ENCODE data around the gene PLXND1. TPM values are rescaled to one million over a fixed set of nuclear protein-coding genes. Genes with fewer than 3 reads are reported as not detected.
"Not testable (repeated sequence)": the region's sequence is repeated elsewhere in the genome, so short reads cannot be mapped to it uniquely, and the experiment has no call there.

PLXND1 gene
- 37.7 and 44.2 TPM in 2 replicates for total RNA-seq
- 231 TPM for polyA plus RNA-seq (2012)

DNA sequence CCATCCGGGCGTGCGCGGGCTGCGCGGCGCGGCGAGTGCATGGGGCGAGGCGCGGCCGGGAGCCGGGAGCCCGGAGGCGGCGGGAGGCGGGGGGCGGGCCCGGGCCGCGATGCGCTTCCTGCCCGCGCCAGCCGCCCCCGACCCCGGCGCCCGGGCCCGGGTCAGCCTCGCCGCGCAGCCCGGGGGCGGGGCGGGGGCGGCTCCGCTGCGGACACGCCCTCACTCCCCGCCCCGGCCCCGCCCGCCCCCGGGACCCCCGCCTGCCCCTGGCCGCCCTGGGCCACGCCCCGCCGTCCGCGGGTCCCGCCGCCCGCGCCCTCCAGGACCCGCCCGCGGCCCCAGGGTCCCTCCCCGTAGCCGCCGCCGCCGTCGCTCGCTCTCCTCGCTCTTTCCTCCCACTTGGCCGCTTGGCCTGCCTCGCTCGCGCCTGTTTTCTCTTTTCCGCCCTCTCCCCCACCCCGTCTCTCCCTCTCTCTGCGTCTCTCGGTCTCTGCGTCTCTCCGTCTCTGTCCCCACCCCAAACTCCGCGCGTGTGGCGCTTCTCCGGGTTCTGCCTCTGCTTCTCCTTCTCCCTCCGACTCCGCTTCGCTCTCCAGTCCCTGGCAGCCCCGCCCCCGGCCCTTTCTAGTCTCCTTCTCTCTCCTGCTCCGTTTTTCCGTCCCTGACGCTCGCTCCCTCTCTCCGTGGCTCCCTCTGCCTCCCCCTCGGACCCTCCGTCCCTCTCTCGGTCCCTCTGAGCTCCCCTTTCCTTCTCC lies at the start of gene PLXND1:
Gene PLXND1, minus strand, starts transcription at position 41 of the 755 bp plus-strand sequence. Its CDS starts 37 bp downstream, at position 4.
- DNase-seq (ENCODE audit: low read depth): peak; percentile 39

GRCh38 chr3:129655291-129655700 lies 48.8 kb upstream of the PLXND1 start:
- no peak for DNase-seq (ENCODE audit: low read depth)

DNA sequence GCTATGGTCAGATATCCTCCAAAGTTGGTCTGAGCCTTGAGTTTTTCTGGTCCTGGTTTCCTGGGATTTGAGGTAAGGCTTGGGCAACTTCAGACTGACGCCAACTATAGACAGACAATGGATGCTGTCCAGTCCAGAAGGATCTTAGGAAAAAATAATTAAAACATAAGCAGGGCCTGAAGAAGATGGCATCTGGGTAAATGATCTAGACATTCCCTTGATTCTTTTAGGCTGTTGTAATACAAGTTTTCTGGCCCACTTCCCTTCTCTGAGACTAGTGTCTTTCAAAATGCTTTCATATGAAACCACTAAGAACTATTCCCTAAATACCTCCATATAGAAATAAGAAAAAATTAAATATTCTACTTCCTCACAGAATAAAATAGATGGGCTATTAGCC lies 47.7 kb upstream of the PLXND1 start:
- peak; percentile 22 for DNase-seq (ENCODE audit: low read depth)

DNA sequence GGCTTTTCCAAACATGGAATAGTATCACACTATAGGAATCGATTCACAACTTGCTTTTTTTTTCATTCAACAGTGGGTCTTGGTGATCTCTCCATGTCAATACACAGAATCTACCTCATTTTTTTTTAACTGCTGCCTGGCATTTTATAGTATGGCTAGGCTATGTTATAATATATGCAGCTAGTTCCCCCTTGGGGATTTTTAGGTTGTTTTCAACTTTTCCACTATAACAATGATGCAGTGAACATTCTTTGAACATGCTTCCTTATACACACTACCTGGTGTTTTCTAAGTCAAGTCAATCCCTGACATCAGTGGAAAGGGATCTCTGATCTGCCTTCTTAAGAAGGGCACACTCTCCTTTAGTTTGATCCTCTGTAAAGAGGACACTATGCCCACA lies 46.5 kb upstream of the PLXND1 start:
- no peak for DNase-seq (ENCODE audit: low read depth)

GRCh38 chr3:129651435-129652202 lies 45.1 kb upstream of the PLXND1 start:
- peak; percentile 87 for DNase-seq (ENCODE audit: low read depth)

DNA sequence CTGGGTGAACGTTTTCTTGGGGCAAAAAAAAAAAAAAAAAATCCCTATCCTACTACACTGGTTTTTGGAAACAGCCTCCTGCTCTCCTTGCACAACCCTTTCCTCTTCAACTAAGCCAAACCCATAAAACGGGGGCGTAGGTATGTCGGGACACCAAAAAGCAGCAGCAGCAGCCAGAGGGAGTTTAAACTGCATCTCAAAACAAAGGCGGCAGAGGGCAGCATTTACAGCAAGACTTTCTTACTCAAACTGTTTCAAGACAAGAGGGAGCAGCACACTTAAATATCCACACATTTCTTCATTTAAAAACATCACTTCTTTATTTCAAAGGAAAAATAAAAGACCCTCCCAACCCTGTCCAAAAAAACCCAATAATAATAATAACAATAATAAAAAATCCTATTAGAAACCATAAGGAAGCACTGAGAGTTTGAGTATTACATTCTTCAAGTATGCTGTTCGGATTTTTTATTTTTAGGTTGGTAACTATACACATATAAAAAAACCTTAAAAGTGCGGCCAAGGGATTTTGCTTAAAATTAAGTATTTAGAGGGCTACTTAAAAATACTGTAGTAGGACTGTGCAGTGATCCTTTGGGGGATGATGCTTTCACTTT lies 43.9 kb upstream of the PLXND1 start:
- DNase-seq (ENCODE audit: low read depth): peak; percentile 73

GRCh38 chr3:129648391-129648790 lies 41.9 kb upstream of the PLXND1 start:
- no peak for DNase-seq (ENCODE audit: low read depth)

- no peak for DNase-seq (ENCODE audit: low read depth)
These were observed 38.8 kb upstream of the PLXND1 start for GRCh38 chr3:129645286-129645685.

DNA sequence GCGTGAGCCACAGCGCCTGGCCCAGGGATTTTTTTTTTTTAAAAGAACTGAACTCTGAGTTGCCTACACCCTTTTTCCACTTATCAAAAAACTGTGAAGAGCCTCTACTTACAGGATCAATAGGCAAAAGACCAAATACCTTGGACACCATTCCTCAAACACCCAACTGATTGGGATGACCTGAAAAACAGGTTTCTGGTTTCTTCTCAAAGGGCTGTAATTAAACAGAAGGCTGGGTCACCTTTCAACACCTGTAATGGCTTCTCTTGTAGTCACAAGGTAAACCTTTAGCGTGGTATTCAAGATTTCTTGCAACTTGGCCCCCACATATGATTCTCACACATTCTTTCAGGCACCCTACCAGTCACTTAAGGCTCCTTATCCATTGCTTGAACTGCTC lies 38.4 kb upstream of the PLXND1 start:
- DNase-seq (ENCODE audit: low read depth): no peak

DNA sequence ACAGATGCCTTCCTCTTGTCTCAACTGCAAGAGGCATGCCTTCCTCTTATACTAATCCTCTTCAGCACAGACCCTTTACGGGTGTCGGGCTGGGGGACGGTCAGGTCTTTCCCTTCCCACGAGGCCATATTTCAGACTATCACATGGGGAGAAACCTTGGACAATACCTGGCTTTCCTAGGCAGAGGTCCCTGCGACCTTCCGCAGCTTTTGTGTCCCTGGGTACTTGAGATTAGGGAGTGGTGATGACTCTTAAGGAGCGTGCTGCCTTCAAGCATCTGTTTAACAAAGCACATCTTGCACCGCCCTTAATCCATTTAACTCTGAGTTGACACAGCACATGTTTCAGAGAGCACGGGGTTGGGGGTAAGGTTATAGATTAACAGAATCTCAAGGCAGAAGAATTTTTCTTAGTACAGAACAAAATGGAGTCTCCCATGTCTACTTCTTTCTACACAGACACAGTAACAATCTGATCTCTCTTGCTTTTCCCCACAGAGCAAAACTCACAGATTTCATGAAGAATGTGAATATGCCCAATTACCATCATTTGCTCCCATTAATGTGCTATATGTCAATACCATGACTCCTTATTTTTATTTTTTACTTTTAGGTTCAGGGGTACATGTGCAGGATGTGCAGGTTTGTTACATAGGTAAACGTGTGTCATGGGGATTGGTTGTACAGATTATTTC lies 35.2 kb upstream of the PLXND1 start:
- not testable (repeated sequence) for DNase-seq (ENCODE audit: low read depth)

DNA sequence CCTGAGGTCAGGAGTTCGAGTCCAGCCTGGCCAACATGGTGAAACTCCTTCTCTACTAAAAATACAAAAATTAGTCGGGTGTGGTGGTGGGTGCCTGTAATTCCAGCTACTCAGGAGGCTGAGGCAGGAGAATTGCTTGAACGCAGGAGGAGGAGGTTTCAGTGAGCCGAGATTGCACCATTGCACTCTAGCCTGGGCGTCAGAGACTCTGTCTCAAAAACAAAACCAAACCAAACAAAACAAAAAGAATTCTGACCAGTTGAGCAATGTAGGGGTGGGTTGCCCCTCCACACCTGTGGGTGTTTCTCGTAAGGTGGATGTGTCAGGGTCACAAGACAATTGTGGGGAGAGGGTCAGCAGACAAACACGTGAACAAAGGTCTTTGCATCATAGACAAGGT lies 34.5 kb upstream of the PLXND1 start:
- not testable (repeated sequence) for DNase-seq (ENCODE audit: low read depth)

GRCh38 chr3:129638481-129638880 lies 32.0 kb upstream of the PLXND1 start:
- DNase-seq (ENCODE audit: low read depth): no peak

GRCh38 chr3:129636082-129636481 lies 29.6 kb upstream of the PLXND1 start:
- no peak for DNase-seq (ENCODE audit: low read depth)

- DNase-seq (ENCODE audit: low read depth): no peak
These were observed 29.2 kb upstream of the PLXND1 start for GRCh38 chr3:129635656-129636055.

GRCh38 chr3:129633751-129634481 lies 27.4 kb upstream of the PLXND1 start:
- no peak for DNase-seq (ENCODE audit: low read depth)

GRCh38 chr3:129632977-129633376 lies 26.5 kb upstream of the PLXND1 start:
- no peak for DNase-seq (ENCODE audit: low read depth)

DNA sequence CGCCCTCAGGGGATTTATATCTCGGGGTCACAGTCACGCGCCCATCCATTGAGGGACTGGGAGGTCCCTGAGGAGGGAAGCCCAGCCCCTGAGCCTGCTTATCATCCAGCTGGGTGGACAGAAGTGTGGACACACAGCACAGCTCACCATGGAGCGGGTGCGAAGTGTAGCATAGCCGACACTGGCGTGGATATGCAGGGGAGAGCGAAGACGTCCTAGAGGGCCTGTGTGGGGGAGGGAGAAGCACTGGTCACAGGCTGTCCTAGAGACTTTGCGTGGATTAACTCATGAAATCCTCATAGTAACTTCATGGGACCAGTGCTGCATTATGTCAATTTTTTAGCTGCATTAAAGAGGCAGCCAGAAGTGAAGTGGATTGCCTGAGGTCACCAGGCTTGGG lies 26.1 kb upstream of the PLXND1 start:
- DNase-seq (ENCODE audit: low read depth): no peak

DNA sequence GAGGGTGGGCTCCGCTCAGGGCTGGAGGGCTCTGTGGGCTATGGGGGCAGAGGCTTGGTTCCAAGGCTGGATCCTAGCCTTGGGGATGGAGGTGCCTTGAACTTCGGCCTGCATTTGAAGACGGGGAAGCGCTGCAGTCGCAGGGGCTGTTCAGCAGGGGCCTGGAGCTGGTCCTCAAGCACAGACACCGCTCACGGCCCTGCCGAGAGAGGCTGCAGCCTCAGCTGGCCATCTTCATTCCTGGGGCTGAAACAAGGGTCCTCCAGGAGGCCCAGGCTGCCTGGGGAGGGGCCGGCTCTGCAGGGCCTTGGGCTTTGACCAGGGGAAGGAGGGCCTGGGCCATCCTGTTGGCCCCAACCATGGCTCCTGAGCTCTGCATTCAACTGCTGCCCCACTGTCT lies 25.6 kb upstream of the PLXND1 start:
- no peak for DNase-seq (ENCODE audit: low read depth)

DNA sequence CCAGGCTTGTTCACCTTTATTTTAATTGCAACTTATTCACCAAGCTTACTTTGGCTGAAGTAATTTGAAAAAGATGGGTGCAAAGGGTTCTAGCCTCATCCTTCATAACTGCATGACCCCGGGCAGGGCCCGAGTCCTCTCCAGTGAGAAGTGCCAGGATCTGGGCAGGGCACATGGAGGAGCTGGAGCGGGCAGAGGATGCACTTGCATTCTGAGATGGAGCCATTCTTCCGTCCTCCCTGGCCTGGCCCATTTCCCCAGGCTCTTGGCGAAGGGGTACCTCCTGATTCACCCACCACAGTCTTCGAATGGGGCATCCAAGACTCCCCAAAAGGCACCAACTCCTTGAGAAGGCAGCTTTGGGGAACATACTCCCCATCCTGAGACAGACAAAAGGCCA lies 22.5 kb upstream of the PLXND1 start:
- DNase-seq (ENCODE audit: low read depth): no peak

DNA sequence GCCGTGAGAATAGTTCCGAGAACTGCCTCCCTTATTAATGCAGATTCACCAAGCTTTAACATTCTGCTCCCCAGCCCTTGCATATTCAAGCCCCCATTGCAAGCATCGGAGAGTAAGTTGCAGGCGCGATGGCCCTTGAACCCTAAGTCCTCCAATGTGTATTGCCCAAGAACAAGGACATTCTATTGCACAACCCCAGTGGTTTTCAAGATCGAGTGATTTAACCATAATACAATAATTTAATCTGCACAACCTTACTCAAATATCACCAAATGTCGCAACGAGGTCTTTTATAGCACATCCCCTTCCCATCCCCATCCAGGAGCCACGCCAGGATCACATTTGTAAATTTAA lies 21.7 kb upstream of the PLXND1 start:
- DNase-seq (ENCODE audit: low read depth): no peak
